Measurements from ENCODE around the gene AKR1C3.

AKR1C3 gene

DNA sequence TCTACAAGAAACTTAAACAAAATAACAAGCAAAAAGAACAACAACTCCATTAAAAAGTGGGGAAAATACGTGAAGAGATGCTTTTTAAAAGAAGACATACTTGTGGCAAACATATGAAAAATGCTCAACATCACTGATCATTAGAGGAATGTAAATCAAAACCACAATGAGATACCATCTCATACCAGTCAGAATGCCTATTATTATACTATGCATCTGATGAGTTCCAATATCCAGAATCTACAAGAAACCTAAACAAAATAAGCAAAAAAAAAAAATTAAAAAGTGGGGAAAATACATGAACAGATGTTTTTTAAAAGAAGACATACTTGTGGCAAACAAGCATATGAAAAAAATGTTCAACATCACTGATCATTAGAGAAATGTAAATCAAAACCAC, 29.6 kb upstream of the AKR1C3 start:
- DNase-seq (ENCODE audit: extremely low spot score): no peak
- TF ChIP-seq CTCF (IDR thresholded peaks at IDR 0.05; ENCODE audit: control extremely low read depth, extremely low read depth, low read depth, missing control alignments): no peak
- ChIA-PET POLR2A (no interaction called here), CTCF (no interaction called here)

DNA sequence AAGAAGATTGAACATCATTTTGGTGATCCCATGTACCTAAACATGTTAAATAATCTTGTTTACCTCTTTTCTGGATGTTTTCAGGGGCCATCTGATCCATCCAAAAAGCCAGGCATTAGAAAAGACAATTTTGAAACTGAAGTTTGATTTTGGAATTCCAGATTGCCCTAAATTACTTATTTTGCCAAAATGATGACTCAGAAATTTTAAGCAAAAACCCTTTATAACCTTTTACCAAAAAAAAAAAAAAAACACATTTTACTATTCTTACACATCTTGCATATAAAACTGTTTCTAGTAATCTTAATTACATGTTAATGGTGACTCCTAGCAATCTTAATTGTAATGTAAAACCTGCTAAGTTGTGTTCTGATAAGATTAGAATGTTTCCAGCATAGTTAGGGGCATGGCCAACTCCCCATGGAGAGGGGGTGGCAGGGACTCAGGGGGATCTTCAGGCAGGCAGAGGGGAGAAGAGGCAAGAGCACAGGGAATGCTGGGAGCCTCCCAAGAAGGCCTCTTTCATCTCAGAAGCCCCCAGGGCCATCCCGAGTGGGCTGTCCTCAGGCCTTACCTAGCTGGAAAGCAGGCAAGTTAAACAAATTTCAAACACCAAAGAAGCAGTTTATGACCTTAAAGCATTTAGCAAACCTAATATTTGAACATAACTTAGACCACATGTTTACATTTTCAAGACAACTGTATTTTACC, 25.8 kb upstream of the AKR1C3 start:
- CTCF ChIA-PET: no interaction called here
- no peak for TF ChIP-seq CTCF (IDR thresholded peaks at IDR 0.05; ENCODE audit: control extremely low read depth, extremely low read depth, low read depth, missing control alignments)

DNA sequence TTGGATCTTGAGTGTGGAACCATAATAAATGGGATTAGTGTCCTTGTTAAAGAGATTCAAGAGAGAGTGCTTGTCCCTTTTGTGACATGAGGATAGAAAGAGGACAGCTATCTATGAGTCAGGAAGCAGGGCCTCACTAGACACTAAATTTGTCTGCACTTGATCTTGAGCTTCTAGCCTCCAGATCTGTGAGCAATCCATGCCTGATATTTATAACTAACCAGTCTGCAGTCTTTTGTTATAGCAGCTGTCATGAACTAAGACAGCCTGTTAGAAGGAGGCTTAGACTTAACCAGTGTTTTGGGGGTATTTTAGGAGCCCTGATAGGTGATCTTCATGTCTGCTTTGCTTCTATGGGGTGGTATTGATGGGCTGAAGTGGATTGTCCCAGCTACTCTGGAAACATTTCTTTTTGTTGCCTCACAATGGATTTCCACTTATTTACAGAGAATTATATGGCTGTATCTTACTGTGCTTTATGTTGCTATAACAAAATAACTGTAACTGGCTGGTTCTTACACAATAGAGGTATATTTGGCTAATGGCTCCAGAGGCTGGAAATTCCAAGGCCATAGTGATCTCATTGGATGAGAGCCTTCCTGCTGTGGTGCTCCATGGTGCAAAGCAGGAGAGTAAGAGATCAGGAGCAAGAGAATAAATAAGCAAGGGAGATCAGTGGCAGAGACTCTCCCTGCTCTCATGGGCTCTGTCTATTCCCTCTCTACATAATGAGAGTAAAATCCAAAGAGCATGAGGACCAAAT, 23.4 kb upstream of the AKR1C3 start:
- ChIA-PET CTCF (no interaction called here), POLR2A (no interaction called here)
- DNase-seq (ENCODE audit: extremely low spot score): no peak
- no peak for TF ChIP-seq CTCF (IDR thresholded peaks at IDR 0.05; ENCODE audit: control extremely low read depth, extremely low read depth, low read depth, missing control alignments)

More for the DNA sequence above, 25.8 kb upstream of the AKR1C3 start:
- POLR2A ChIA-PET: no interaction called here
- no peak for DNase-seq (ENCODE audit: extremely low spot score)

DNA sequence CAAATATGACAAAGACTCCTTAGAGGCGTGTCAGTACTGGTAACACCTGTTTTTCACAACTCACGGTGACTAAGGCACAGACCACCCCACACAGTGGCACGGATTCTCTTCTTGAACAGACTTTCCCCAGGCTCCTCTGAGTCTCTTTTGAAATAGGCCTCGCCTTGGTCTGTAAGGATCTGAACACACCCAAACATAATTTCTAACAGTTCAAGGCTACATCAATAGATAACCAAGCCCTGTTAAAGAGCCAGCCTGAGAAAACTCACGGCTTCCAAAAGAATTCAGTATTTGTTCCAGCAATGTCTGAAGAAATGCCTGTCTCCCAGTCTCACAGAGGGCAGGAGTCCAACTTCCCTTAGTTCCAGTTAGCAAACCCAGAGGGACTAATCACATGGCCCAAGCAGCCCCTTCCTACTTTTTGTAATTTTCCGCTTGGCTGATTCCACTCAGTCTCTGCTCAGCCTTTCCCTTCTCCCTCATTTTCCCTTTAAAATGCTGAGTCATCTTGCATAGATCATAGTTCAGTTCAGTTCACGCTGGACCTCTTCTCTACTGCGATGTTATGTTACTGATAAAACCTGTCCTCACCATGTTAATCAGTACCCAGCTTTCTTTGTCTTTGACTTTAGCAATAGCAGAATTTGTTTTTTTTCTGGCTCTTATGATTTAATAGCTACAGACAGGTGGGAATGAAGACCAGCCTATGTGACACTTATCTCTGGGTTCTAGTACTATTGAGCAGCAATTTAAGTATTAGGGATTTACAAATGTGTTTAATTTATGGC, 22.6 kb upstream of the AKR1C3 start:
- ChIA-PET POLR2A (no interaction called here), CTCF (no interaction called here)
- DNase-seq (ENCODE audit: extremely low spot score): no peak
- TF ChIP-seq CTCF (IDR thresholded peaks at IDR 0.05; ENCODE audit: control extremely low read depth, extremely low read depth, low read depth, missing control alignments): no peak

DNA sequence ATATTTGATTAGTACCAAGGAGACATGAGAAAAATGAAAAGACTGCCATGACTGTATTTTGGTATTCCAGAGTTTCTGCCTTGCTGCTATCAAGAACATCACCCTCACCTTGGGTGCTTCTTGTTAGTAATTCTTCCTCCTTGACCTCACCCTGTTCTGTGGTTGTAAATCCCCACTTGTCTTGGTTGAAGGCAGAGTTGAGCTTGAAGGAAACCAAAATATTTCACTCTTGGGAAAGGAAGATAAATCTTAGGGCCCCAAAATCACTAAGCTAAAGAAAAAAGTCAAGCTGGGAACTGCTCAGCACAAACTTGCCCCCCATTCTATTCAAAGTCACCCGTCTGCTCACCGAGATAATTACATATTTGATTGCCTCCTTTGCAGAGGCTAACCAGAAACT, 20.6 kb upstream of the AKR1C3 start:
- DNase-seq (ENCODE audit: extremely low spot score): no peak
- ChIA-PET POLR2A (no interaction called here), CTCF (no interaction called here)
- TF ChIP-seq CTCF (IDR thresholded peaks at IDR 0.05; ENCODE audit: control extremely low read depth, extremely low read depth, low read depth, missing control alignments): no peak

GRCh38 chr10:5076615-5077014, 17.6 kb upstream of the AKR1C3 start:
- CTCF ChIA-PET: no interaction called here
- no peak for TF ChIP-seq CTCF (IDR thresholded peaks at IDR 0.05; ENCODE audit: control extremely low read depth, extremely low read depth, low read depth, missing control alignments)

More at GRCh38 chr10:5076615-5077014, 17.6 kb upstream of the AKR1C3 start:
- POLR2A ChIA-PET: no interaction called here
- no peak for DNase-seq (ENCODE audit: extremely low spot score)
